Breast epithelium (tissue), 4 donors: ENCODE measurements around the gene ZNF548. TPM values are rescaled to one million over a fixed set of nuclear protein-coding genes. Genes with fewer than 3 reads are reported as not detected.
A peak's percentile ranks its signal among the peaks of the same experiment; 100 is the strongest.

Experiments
- DNase-seq, 2 donors: peaks; one replicate each; pipeline ENCODE4 v3.0.0-alpha.2; 2019; ENCODE audit warnings: low spot score in 2 of 2
- H3K27ac ChIP-seq, 2 donors: fragments of 200-600 bp; sonication (generic) in 1 of 2; one replicate each; pipeline ENCODE4 v1.5.1; 2016 to 2019; ENCODE audit warnings: mild to moderate bottlenecking in 1 of 2
- H3K27me3 ChIP-seq, 2 donors: fragments of 200-600 bp; sonication (generic) in 1 of 2; one replicate each; pipeline versions ENCODE4 v1.5.1 to v1.6.0; 2017 to 2019; ENCODE audit warnings: control low read depth in 1 of 2, mild to moderate bottlenecking in 1 of 2
- H3K36me3 ChIP-seq: fragments of 200-600 bp; one replicate; pipeline ENCODE4 v1.5.1; 2019
- H3K4me1 ChIP-seq, 2 donors: fragments of 200-600 bp; sonication (generic); one replicate each; pipeline ENCODE4 v1.5.1; 2016 to 2019; ENCODE audit warnings: control low read depth in 1 of 2
- H3K4me3 ChIP-seq, 3 donors: fragments of 200-600 bp; sonication (generic); 1 replicate in 2 of 3; 2 replicates in 1 of 3; pipeline ENCODE4 v1.5.1; 2016 to 2019; ENCODE audit warnings: mild to moderate bottlenecking in 3 of 3, moderate library complexity in 2 of 3
- H3K9me3 ChIP-seq, 2 donors: fragments of 200-600 bp; sonication (generic) in 1 of 2; one replicate each; pipeline ENCODE4 v1.5.1; 2016 to 2019; ENCODE audit warnings: control low read depth in 1 of 2
- CTCF ChIP-seq, 3 donors: fragments of 450-650 bp; IDR thresholded peaks; one replicate each; pipeline ENCODE4 v1.5.1; 2016 to 2017; ENCODE audit warnings: antibody characterized with exemption in 3 of 3, mild to moderate bottlenecking in 3 of 3, moderate library complexity in 3 of 3
- POLR2A ChIP-seq: fragments of 450-650 bp; IDR thresholded peaks from one replicate; pipeline ENCODE4 v1.6.1; 2016; ENCODE audit warnings: antibody characterized with exemption, mild to moderate bottlenecking, moderate library complexity
- POLR2AphosphoS5 ChIP-seq, 3 donors: sonication (generic); formaldehyde crosslinking; IDR thresholded peaks; one replicate each; pipeline ENCODE4 v1.6.1; 2017; ENCODE audit warnings: antibody characterized with exemption in 3 of 3
- intact Hi-C: fragments of 100-400 bp; cut with DNase I; formaldehyde crosslinking; loops from one replicate; pipeline ENCODE4 v1.15.1; 2023; ENCODE audit warnings: low total_unique reads
- total RNA-seq, 3 donors: library from RNA; depleted of rRNA; stranded (reverse); fragments of >200 nt; gene quantifications; one replicate each; pipeline ENCODE4 v1.1.0, GENCODE V29; 2016

The ZNF548 gene
- total RNA-seq, 3 donors from 2014 or later = 23.6 to 34.5 (median 31.8) TPM

- intact Hi-C loops = no loop called here
- TF ChIP-seq POLR2AphosphoS5 (IDR thresholded peaks at IDR 0.05) = no peak
- no peak for TF ChIP-seq POLR2A
- no peak for TF ChIP-seq CTCF (IDR thresholded peaks at IDR 0.05)
- Histone ChIP-seq H3K4me3 (no peak overlapping the region), H3K36me3 (peaks cover 27% of the 10 kb centered on the region), H3K9me3 (peaks cover 47 to 70% of the 10 kb centered on the region in 2 donors), H3K4me1 (no peaks in the 10 kb centered on the region), H3K27me3 (no peaks in the 10 kb centered on the region), H3K27ac (no peak overlapping the region)
- DNase-seq = no peak
Measured at GRCh38 chr19:57395710-57396109, 6.1 kb downstream of the ZNF548 start.

GRCh38 chr19:57398868-57399267 lies 9.2 kb downstream of the ZNF548 start:
- Histone ChIP-seq H3K4me1 (no peaks in the 10 kb centered on the region), H3K4me3 (no peak overlapping the region), H3K27me3 (no peaks in the 10 kb centered on the region), H3K27ac (no peak overlapping the region), H3K9me3 (peaks cover 76 to 83% of the 10 kb centered on the region in 2 donors), H3K36me3 (peaks cover 27% of the 10 kb centered on the region)
- intact Hi-C loops = no loop called here
- no peak for DNase-seq
- TF ChIP-seq POLR2A = no peak
- TF ChIP-seq POLR2AphosphoS5 (IDR thresholded peaks at IDR 0.05) = no peak
- TF ChIP-seq CTCF (IDR thresholded peaks at IDR 0.05) = no peak

GRCh38 chr19:57403737-57404563 lies 14.3 kb downstream of the ZNF548 start:
- Histone ChIP-seq H3K9me3 (peaks cover 47% of the 10 kb centered on the region in 2 donors), H3K27me3 (no peaks in the 10 kb centered on the region), H3K4me1 (no peaks in the 10 kb centered on the region), H3K27ac (no peak overlapping the region), H3K4me3 (no peak overlapping the region), H3K36me3 (peaks cover 6% of the 10 kb centered on the region)
- intact Hi-C loops = no loop called here
- no peak for DNase-seq
- TF ChIP-seq POLR2A (no peak), POLR2AphosphoS5 (IDR thresholded peaks at IDR 0.05) (no peak), CTCF (IDR thresholded peaks at IDR 0.05) (no peak)

GRCh38 chr19:57406516-57407123 lies 17.0 kb downstream of the ZNF548 start:
- no peaks in the 10 kb centered on the region for H3K4me1 ChIP-seq
- no peaks in the 10 kb centered on the region for H3K27me3 ChIP-seq
- no peak overlapping the region for H3K27ac ChIP-seq
- peaks cover 21 to 31% of the 10 kb centered on the region in 2 donors for H3K9me3 ChIP-seq
- TF ChIP-seq POLR2AphosphoS5 (IDR thresholded peaks at IDR 0.05) = no peak
- TF ChIP-seq CTCF (IDR thresholded peaks at IDR 0.05) = peak in 2 of 3 donors; percentile 40 to 43
- intact Hi-C loops = no loop called here
- DNase-seq = peak; percentile 24 to 62
- H3K36me3 ChIP-seq = no peaks in the 10 kb centered on the region
- H3K4me3 ChIP-seq = no peak overlapping the region
